Left colon (tissue), 2 donors: ENCODE results near the gene ENO4. TPM values are rescaled to one million over a fixed set of nuclear protein-coding genes. Genes with fewer than 3 reads are reported as not detected.

ENCODE experiments used
- ATAC-seq: fragments of 200-7000 bp; cut with Tn5 transposase; one replicate; pipeline ENCODE4 v1.9.1; 2020; ENCODE audit warnings: mild to moderate bottlenecking, moderate library complexity
- DNase-seq, 2 donors: peaks; one replicate each; pipeline ENCODE4 v3.0.0-alpha.2; 2020
- intact Hi-C, 2 donors: fragments of 100-400 bp; cut with DNase I in 1 of 2; cut with micrococcal nuclease in 1 of 2; formaldehyde crosslinking; loops; one replicate each; pipeline versions ENCODE4 v1.11.2 to v1.14.0; 2022; cut with DNase I, micrococcal nuclease
- total RNA-seq, 2 donors: library from RNA; stranded (reverse); fragmentation: NEBNext Ultra II Directional; extraction: Animal tissue kit (Norgen Biotek cat#: 25700); gene quantifications; one replicate each; pipeline ENCODE4 v1.2.1, GENCODE V29; 2021
- donor health status: DM: no; HTN: no; CAD: no.
- donor health status: DM: yes; HTN: yes; CAD: no.

The ENO4 gene
- total RNA-seq, 2 donors from 2014 or later: 0.37 TPM; not detected in 1

- intact Hi-C loops: no loop called here
- ATAC-seq (peak; percentile 34), DNase-seq (no peak)
These were observed 43.8 kb downstream of the ENO4 start for GRCh38 chr10:116892907-116893685.

GRCh38 chr10:116893686-116894037 lies 44.4 kb downstream of the ENO4 start:
- ATAC-seq (no peak), DNase-seq (no peak)
- intact Hi-C loops: no loop called here

DNA sequence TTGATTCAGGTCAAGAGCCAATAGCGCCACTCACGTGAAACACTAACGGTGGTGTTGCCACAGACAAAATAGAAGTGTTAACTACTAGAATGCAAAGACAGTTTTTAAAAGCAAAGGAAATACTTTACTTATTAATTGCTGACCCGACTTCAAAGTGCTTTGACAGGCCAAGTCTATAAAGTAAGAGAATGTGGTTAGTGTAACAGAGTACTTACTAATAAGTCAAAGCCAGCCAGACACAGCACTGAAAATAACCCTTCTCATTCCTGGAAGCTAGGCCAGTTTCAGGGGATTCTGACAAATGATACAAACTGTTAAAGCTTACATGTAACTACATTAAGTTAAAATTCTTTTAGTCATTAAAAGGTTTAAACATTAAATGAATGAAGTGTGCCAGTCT lies 50.3 kb downstream of the ENO4 start:
- ATAC-seq (no peak), DNase-seq (no peak)
- intact Hi-C loops: no loop called here

DNA sequence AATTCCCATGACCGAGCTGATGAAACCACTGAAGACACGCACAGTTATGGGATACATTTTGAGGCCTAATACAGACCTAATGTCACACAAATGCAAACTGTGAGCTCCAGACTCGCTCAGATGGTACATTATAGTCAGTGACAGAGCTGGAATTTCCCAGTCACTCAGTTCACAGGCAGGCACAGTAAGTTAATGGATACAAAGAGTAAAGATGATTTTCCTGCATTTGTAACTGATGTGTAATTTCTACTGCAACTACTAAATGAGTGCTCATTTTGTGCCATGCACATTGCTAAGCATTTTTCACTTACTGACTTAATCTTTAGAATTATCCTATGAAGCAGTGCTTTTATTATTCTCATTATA lies 56.5 kb downstream of the ENO4 start:
- no peak for DNase-seq
- intact Hi-C loops: no loop called here
- ATAC-seq: no peak

DNA sequence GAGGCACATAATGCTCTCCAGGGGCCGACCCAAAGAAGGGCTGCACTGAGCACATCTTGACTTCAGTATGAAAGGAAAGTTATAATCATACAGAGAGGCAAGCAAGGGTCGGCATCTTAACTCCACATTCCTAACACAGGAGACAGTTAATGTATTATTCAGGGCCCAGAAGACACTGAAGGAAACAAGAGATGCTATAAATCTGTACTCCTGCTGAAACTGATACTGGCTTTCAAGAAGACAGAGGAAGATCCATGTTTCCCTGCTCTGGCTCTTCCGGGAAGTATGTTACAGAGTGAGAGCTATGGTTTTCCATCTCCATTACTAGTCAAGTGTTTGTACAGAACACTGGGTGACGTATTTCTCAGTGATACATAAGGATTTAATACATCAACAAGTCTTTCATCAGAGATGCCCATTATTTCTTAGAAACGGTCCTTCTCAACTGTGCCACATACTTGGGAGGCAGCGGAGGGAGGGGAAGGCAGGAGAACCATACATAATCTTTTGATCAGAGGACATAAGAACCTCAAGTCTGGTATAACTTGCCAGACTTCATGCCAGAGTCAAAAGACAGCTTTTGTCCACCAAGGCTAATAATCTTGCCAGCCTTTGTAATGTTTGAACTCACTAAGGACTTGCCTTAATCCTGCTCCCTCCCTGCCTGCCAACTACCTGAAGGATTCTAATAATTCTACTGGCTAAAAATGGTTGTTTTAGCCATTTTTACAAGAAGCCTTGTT lies 58.1 kb downstream of the ENO4 start:
- intact Hi-C loops: no loop called here
- ATAC-seq (no peak), DNase-seq (no peak)

- ATAC-seq (no peak), DNase-seq (no peak)
- intact Hi-C loops: no loop called here
These were observed 60.0 kb downstream of the ENO4 start for GRCh38 chr10:116909307-116909706.

GRCh38 chr10:116910910-116911309 lies 61.6 kb downstream of the ENO4 start:
- intact Hi-C loops: no loop called here
- ATAC-seq (no peak), DNase-seq (no peak)

DNA sequence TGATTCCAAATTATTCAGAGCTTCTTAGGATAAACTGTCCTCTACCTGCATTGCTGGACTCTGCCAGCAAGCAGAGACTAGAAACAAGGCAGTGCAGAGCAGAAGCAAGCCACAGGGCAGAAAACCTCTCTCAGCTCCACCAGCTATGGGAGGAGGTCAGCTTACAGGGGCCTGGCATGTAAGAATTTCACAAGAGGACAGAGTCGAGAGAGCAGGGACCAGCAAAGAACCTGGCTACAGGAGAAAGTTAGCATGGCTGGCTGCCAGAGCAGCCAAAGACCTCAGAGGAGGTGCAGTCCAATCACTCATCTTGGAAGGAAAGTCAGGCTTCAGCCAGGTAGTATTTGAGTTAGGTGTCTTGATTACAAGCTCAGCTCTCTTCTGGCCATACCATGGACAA lies 62.9 kb downstream of the ENO4 start:
- ATAC-seq (no peak), DNase-seq (no peak)
- intact Hi-C loops: no loop called here

DNA sequence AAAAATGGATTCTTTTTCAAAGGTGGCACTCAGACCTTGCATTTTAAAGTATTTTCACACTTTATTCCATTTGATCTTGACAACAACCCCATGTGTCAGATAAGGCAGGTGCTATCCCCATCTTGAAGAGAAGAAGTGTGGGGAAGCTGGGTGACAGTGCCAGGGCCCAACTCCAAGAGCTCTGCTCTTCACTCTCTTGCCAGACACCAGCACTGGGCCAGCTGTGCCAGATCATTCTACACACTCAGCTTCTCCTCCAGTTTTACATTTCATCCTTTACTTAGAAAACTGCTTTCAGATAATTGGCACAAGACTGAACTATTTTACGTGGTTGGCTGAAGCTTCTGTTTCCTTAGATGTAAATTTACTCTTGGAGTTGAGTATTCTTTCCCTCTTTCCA lies 64.4 kb downstream of the ENO4 start:
- DNase-seq: no peak
- intact Hi-C loops: no loop called here
- ATAC-seq: no peak

GRCh38 chr10:116915340-116915739 lies 66.0 kb downstream of the ENO4 start:
- ATAC-seq: no peak
- intact Hi-C loops: no loop called here

GRCh38 chr10:116917481-116917880 lies 68.2 kb downstream of the ENO4 start:
- DNase-seq: no peak
- intact Hi-C loops: no loop called here
- ATAC-seq: no peak

More at GRCh38 chr10:116915340-116915739, 66.0 kb downstream of the ENO4 start:
- no peak for DNase-seq

GRCh38 chr10:116918583-116918982 lies 69.3 kb downstream of the ENO4 start:
- ATAC-seq: no peak
- intact Hi-C loops: no loop called here

GRCh38 chr10:116919164-116919563 lies 69.9 kb downstream of the ENO4 start:
- ATAC-seq: no peak
- DNase-seq: no peak
- intact Hi-C loops: no loop called here

More at GRCh38 chr10:116918583-116918982, 69.3 kb downstream of the ENO4 start:
- no peak for DNase-seq

DNA sequence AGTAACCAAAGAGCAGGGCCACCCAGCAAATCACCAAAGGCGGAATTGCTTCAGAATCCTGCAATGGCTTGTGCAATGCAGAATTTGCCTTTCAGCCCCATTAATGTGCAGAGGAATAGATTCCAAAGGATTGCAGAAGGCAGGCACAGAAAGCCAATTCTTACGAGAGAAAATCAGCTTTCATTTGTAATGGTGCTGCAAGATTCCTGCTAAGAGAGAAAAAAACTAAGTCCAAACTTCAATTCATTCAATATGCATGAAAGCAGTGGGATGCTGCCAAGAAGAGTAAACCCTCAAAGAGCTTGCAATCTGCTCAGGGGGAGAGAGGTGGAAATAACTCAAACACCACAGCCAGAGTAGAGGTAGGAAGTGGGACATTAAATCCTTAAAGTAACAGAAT lies 70.4 kb downstream of the ENO4 start:
- intact Hi-C loops: no loop called here
- DNase-seq: no peak
- ATAC-seq: no peak

GRCh38 chr10:116925056-116925455 lies 75.8 kb downstream of the ENO4 start:
- DNase-seq (no peak), ATAC-seq (no peak)
- intact Hi-C loops: no loop called here

DNA sequence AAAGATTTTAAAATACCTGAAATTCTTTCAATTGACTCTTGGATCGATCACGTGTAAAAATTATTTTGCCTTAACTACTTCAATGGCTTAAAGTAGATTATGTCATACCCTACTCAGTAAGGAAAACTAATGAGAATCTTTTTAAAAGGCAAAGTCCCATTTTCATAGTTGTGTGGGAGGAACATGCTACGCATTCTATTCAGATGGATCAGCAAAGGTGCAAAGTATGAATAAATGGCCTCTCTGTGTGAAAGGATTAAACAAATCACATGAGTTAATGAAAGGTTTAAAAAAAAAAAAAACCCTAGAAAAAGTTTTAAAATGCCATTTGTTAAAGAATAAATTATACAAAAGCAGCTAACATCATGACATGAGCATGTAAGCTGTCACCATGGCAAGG lies 77.1 kb downstream of the ENO4 start:
- ATAC-seq (no peak), DNase-seq (no peak)
- intact Hi-C loops: no loop called here

GRCh38 chr10:116931806-116932205 lies 82.5 kb downstream of the ENO4 start:
- DNase-seq (no peak), ATAC-seq (no peak)
- intact Hi-C loops: no loop called here
